Body of pancreas (tissue), 4 donors: ENCODE measurements around the gene KDELR3. TPM values are rescaled to one million over a fixed set of nuclear protein-coding genes. Genes with fewer than 3 reads are reported as not detected.

ENCODE experiments used
- ATAC-seq: fragments of 150-250 bp; one replicate; pipeline ENCODE4 v1.9.1; 2016
- DNase-seq, 4 donors: peaks; one replicate each; pipeline ENCODE4 v3.0.0-alpha.2; 2019
- H3K27ac ChIP-seq, 4 donors: fragments of 200-600 bp; sonication (generic); 1 replicate in 3 of 4; 2 replicates in 1 of 4; pipeline versions ENCODE4 v1.5.1 to v1.6.1; 2016 to 2019; ENCODE audit warnings: mild to moderate bottlenecking in 1 of 4, mixed read lengths in 1 of 4, moderate library complexity in 1 of 4
- H3K27me3 ChIP-seq, 2 donors: fragments of 200-600 bp; sonication (generic); one replicate each; pipeline ENCODE4 v1.6.0; 2016; ENCODE audit warnings: mild to moderate bottlenecking in 1 of 2
- H3K36me3 ChIP-seq, 2 donors: fragments of 200-600 bp; sonication (generic); replicated peaks in 1 of 2; 2 replicates each; pipeline ENCODE4 v1.5.1; 2016; ENCODE audit warnings: low read depth in 2 of 2; ENCODE audit not compliant: insufficient read depth in 1 of 2
- H3K4me1 ChIP-seq: fragments of 200-600 bp; sonication (generic); one replicate; pipeline ENCODE4 v1.6.0; 2016
- H3K4me3 ChIP-seq, 2 donors: fragments of 200-600 bp; sonication (generic); 1 replicate in 1 of 2; 2 replicates in 1 of 2; pipeline ENCODE4 v1.5.1; 2016 to 2019
- H3K9me3 ChIP-seq, 3 donors: fragments of 200-600 bp; sonication (generic); 1 replicate in 2 of 3; 2 replicates in 1 of 3; pipeline ENCODE4 v1.5.1; 2016
- POLR2A ChIP-seq, 3 donors: fragments of 450-650 bp; IDR thresholded peaks; one replicate each; pipeline ENCODE4 v1.6.1; 2016; ENCODE audit warnings: antibody characterized with exemption in 3 of 3, mild to moderate bottlenecking in 2 of 3
- WGBS, 2 donors: methylation state at CpG; one replicate each; pipeline ENCODE4 v1.1.5; 2017; 5-methylcytosine and 5-hydroxymethylcytosine counted together
- intact Hi-C: fragments of 100-400 bp; cut with DNase I; formaldehyde crosslinking; loops from one replicate; pipeline ENCODE4 v1.15.1; 2023
- total RNA-seq, 2 donors: library from RNA; depleted of rRNA; stranded (reverse); fragments of >200 nt; gene quantifications; one replicate each; pipeline ENCODE4 v1.1.0, GENCODE V29; 2016
- TF ChIP-seq, protein P1 (sequence below), 7 experiments: fragments of 450-650 bp in 4 of 7; fragments of 200-600 bp in 3 of 7; sonication (generic) in 3 of 7; IDR thresholded peaks; one replicate each; pipeline ENCODE4 v1.5.1; 2016 to 2019; ENCODE audit warnings: antibody characterized with exemption in 7 of 7

Gene KDELR3
- total RNA-seq, 2 donors from 2014 or later, result 5.6 to 16.3 TPM

DNA sequence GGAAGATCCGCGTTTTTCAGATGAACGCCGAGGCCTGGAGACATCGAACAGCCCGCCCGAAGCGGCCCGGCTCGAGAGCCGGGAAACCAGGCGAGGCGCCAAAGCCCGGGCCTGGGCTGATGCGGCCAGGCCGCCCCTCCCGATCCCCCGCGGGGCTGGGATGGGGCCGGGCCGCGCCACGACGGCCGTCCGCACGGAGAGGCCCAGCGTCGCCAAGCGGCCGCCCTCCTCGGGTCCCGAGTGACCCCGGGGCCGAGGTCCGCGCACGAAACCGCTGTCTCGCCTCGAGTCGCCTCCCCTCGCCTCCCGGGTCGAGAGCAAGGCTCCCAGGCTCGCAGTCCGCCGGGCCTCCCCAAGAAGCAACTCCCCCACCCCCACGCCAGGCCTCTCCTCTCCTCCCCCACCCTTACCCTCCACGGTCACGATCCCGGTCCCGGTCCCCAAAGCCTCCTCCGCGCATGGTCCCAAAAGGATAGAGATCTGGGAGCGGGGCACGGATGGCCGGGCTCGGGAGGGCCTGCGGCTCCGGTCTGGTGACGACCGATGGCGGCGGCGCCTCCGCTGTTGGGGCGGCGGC is 37.7 kb downstream of the KDELR3 start:
- Histone ChIP-seq H3K27me3 (no peaks in the 10 kb centered on the region), H3K27ac (peak overlapping the region; percentile 99 to 100 (median 100)), H3K36me3 (no peaks in the 10 kb centered on the region), H3K9me3 (no peaks in the 10 kb centered on the region), H3K4me1 (peaks cover 49% of the 10 kb centered on the region), H3K4me3 (peak overlapping the region; percentile 71 to 78)
- peak; percentile 4 to 71 (median 65) for TF ChIP-seq POLR2A (IDR thresholded peaks at IDR 0.05)
- TF ChIP-seq, protein P1, sequence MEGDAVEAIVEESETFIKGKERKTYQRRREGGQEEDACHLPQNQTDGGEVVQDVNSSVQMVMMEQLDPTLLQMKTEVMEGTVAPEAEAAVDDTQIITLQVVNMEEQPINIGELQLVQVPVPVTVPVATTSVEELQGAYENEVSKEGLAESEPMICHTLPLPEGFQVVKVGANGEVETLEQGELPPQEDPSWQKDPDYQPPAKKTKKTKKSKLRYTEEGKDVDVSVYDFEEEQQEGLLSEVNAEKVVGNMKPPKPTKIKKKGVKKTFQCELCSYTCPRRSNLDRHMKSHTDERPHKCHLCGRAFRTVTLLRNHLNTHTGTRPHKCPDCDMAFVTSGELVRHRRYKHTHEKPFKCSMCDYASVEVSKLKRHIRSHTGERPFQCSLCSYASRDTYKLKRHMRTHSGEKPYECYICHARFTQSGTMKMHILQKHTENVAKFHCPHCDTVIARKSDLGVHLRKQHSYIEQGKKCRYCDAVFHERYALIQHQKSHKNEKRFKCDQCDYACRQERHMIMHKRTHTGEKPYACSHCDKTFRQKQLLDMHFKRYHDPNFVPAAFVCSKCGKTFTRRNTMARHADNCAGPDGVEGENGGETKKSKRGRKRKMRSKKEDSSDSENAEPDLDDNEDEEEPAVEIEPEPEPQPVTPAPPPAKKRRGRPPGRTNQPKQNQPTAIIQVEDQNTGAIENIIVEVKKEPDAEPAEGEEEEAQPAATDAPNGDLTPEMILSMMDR (IDR thresholded peaks at IDR 0.05), result no peak
- DNase-seq (peak; percentile 80 to 86 (median 83)), ATAC-seq (peak; percentile 63)
- intact Hi-C loops, result no loop called here
- WGBS, 2 donors, result 0% methylated on average over 55 of the region's 69 CpGs; no CpG with 5 or more reads in 1 of the 2 donors

DNA sequence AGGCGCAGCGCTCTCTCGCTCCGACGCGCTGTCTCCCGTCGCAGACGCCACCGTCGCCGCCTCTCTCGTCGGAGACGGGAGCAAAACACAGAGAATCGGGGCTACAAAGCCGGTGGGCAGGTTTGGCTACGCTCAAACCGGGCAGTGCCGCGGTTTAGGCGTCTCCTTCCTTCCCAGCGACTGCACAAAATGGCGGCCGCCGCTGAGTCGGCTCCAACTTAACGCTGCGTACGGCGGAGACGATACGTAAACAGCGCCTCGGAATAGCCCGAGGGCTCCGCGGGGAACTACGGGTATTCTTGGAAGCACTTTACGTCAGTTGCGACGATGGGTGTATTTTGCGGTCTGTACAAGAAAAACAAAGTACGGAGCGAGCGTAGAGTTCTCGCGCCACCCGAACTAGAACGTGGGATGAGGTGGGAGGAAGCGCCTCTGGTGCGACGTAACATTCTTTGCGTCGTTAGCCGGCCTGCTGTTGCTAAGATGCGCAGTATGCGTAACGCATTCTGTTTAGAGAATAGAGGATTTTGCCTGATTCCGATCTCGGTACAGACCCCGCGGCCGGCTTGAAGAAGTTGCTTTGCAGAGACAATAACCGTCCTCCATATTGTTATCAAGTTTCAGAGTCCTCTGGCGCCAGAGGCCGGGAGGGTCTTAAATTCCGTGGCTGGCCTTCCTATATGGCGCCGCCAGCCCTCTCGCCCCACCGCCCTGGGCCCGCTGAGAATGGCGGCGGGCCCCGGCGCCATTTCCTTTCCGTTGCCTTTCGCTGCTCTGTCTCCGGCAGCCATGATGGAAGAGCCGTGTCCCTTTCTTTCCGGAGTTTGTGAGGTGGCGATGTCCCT is 38.4 kb downstream of the KDELR3 start, which contains the start of gene DDX17:
DDX17 (minus strand) TSS at position 194 of the 845 bp plus-strand sequence.
- Histone ChIP-seq H3K27ac (peak within 1 kb of the TSS; percentile 99 to 100 (median 100)), H3K9me3 (no peaks in the 10 kb centered on the region), H3K4me3 (peak within 1 kb of the TSS; percentile 71 to 78), H3K27me3 (no peaks in the 10 kb centered on the region), H3K36me3 (no peaks in the 10 kb centered on the region), H3K4me1 (peaks cover 45% of the 10 kb centered on the region)
- DNase-seq (peak; percentile 95 to 98 (median 97)), ATAC-seq (peak; percentile 92)
- TF ChIP-seq POLR2A (IDR thresholded peaks at IDR 0.05), result peak; percentile 23 to 94 (median 90)
- TF ChIP-seq, protein P1 (IDR thresholded peaks at IDR 0.05), result peak in 2 of 7 experiments; percentile 3 to 26
- intact Hi-C loops, result no loop called here
- 0 to 1% methylated on average over 30 to 81 of the region's 83 CpGs for WGBS, 2 donors

DNA sequence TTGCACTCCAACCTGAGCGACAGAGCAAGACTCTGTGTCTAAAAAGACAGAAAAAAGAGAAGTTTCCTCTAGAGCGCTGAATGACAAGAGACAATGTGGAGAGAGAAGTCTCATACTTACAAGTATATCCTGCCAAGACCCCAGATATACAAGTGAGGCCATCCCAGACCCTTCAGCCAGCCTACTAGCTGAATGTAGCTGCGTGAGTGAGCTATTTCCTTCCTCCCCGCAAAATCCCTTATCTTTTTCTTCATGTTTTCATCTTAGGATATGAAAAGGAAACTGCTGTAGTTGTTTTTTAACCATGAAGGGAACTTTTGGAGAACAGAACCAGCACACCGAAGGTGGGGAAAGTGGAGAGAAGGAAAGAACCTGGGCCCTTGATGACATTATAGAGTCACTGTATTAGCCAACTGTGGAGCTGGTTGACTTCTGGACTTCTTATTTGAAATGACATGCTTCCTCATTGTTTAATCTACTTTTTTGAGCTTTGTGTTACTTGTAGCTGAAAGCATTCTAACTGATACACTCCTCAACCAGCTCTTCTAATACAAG is 42.6 kb downstream of the KDELR3 start:
- intact Hi-C loops, result loop anchor here (10.0 kb wide), 1 partner anchor 54 kb away; no protein-coding TSS in a partner anchor
- H3K9me3 ChIP-seq, result no peaks in the 10 kb centered on the region
- peaks cover 8% of the 10 kb centered on the region for H3K4me1 ChIP-seq
- no peak overlapping the region for H3K27ac ChIP-seq
- 86 to 89% methylated on average over 5 of the region's 5 CpGs for WGBS, 2 donors
- no peaks in the 10 kb centered on the region for H3K36me3 ChIP-seq
- ATAC-seq, result no peak
- DNase-seq, result no peak
- H3K27me3 ChIP-seq, result no peaks in the 10 kb centered on the region
- TF ChIP-seq, protein P1 (IDR thresholded peaks at IDR 0.05), result no peak
- TF ChIP-seq POLR2A (IDR thresholded peaks at IDR 0.05), result no peak
- H3K4me3 ChIP-seq, result no peak overlapping the region

DNA sequence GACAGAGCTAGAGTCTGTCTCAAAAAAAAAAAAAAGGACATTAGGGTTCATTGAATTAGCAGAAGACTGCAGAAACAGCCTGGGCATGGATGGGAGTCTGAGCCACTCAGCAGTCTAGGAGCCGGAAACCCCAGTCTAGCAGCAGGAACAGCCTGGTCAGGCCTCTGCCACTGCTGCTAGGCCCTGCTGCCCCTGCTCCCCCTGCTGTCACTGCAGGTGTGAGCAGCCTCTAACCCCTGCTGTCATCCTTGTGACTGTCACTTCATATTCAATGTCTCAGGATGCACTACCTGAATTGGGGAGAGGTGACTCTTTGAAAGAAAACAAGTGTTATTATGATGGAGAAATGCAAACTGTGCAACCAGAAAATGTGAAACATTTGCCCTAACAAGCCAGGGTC is 45.2 kb downstream of the KDELR3 start:
- TF ChIP-seq, protein P1 (IDR thresholded peaks at IDR 0.05), result peak in 1 of 7 experiments; percentile 15
- no peak for TF ChIP-seq POLR2A (IDR thresholded peaks at IDR 0.05)
- H3K4me3 ChIP-seq, result no peak overlapping the region
- intact Hi-C loops, result loop anchor here (10.0 kb wide), 1 partner anchor 52 kb away; no protein-coding TSS in a partner anchor
- H3K27ac ChIP-seq, result no peak overlapping the region
- DNase-seq (no peak), ATAC-seq (no peak)
- no peaks in the 10 kb centered on the region for H3K4me1 ChIP-seq
- no peaks in the 10 kb centered on the region for H3K36me3 ChIP-seq
- WGBS, 2 donors, result 76% methylated on average over 1 of the region's 1 CpG; no CpG with 5 or more reads in 1 of the 2 donors
- H3K27me3 ChIP-seq, result no peaks in the 10 kb centered on the region
- H3K9me3 ChIP-seq, result no peaks in the 10 kb centered on the region
